GM19328 (cell line): Measurements from ENCODE around the gene PRKCH.
"Not testable (repeated sequence)": the region's sequence is repeated elsewhere in the genome, so short reads cannot be mapped to it uniquely, and the experiment has no call there.

Experiments used
- ATAC-seq: cut with Tn5 transposase; IDR thresholded peaks from one replicate; pipeline ENCODE4 v1.9.1; 2021; ENCODE audit warnings: mild to moderate bottlenecking, moderate library complexity; ENCODE audit not compliant: unreplicated experiment

The PRKCH gene

DNA sequence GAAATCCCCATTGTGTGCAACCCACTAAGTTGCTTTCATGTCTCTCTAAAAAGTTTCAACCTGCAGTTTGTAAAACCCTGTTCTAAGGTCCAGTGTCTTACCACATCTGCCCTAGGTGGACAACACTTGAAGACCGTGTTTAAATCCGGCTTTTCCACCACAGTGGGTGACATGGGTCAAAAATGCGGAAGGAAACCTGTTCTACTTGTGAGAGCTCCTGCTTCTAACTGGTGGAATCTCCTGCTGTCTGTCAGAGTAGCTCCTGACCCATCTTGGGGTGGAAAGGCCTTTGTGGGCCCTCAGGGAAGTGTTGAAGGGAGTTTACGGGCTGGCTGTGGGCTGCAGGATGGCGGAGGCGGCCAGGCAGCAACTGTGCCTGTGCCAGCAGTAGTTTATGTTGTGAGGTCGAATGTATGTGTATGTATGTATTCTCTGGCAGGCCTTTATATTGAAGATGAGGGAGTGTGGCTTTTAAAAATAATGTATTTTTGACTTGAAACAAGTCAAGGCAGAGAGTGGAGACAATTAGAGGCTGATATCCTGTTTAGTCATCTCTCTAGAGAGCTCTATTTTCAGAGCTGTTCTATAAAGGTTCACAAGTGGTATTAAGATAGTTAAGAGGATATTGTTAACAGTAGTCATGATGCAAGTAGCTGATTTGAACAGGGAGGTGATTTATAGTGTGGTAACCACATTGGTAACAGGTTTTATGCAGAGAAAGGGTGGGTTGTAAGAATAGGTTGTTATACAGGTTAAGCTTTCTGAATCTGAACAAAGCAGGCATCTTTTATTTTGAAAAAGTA is 67.0 kb downstream of the PRKCH start:
- ATAC-seq = peak; percentile 74

DNA sequence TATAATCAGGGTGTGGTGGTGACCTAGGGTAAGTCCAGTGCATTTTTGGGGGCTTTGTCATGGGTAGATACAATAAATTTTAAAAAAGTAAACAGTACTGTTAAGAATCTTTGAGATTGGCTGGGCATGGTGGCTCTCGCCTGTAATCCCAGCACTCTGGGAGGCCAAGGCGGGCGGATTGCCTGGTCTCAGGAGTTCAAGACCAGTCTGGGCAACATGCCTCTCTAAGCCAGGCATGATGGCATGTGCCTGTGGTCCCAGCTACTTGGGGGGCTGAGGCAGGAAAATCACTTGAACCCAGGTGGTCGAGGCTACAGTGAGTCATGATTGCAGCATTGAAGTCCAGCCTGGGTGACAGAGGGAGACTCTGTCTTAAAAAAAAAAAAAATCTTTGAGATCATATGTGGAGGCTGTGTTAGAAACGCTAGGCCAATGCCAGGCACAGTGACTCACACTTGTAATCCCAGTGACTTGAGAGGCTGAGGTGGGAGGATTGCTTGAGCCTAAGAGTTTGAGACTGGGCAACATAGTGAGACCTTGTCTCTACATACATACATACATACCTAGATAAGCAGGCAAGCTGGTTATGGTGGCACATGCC is 67.7 kb downstream of the PRKCH start:
- ATAC-seq = no peak

DNA sequence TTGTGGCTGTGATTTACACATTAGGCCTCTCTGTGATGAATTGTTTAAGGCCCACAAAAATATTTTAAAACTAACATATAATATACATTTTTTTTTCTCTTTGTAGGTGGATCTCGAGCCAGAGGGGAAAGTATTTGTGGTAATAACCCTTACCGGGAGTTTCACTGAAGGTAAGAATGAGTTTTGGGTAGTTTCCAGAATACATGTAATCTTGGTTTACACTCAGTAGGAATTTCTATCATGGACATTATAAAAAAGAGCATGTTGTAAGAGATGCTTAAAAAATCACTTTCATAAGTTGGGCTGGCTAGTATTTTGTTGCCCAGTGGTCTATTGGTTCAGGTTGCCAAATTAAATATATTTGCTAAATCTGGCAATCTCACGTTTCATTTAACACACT is 69.7 kb downstream of the PRKCH start:
- no peak for ATAC-seq

DNA sequence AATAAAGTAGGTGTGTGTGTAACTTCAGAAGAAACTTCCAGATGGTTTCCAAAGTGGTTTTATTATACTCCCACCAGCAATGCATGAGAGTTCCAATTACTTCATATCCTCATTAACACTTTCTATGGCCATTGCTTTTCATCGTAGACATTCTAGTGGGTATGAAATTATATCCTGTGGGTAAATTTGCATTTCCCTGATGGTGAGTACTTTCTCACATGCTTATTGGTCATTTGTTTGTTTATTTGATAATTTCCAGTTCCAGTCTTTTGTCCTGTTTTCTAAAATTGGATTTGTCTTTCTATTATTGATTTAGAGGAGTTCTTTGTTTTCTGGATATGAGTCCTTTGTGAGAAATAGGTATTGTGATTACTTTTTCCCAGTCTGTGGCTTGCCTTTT is 70.9 kb downstream of the PRKCH start:
- ATAC-seq = no peak

DNA sequence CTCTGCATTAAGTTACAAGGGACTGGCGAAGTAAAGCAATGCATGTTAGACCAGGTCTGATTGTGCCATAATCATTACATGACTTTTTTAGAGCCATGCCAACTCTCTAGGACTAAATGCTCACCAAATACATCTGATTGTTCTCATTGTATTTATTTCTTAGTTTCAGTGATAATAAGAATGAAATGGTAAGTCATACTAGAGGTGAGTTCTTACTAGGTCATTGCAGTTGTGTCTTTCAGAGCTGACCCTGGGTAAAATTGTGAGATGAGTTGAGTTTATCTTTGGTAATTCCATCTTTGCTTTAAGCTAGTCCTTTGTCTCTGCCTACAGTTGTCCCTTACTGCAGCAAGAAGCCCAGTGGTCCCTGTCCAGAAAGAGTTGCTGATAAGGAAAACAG is 73.2 kb downstream of the PRKCH start:
- no peak for ATAC-seq

DNA sequence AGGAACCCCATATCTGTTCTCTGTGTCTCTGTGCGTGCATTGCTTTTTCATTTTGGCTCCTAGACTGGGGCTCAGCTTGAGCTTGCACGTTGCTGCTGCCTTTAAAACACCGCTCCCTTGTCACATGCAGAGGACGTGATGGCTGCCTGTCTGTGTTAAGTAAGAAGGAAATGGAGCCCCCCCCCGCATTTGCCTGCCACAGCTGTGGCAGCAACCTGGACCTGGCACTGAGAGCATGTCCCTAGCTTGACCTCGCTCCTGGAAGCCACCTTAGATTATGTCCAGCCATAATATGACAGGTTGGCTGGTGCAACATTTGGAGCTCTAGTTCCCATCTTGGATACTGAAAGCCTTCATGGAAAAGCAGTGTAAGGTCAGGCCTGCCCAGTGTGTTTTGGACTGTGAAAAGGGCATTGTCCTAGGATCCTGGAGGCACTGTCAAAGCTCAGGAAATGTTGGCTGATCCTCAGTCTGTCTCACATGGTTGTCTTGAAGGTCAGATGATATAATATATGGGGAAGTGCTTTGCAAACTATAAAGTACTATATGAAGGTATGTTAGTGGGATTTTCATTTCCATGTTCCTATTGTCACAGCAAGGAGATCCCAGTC is 73.8 kb downstream of the PRKCH start:
- no peak for ATAC-seq

DNA sequence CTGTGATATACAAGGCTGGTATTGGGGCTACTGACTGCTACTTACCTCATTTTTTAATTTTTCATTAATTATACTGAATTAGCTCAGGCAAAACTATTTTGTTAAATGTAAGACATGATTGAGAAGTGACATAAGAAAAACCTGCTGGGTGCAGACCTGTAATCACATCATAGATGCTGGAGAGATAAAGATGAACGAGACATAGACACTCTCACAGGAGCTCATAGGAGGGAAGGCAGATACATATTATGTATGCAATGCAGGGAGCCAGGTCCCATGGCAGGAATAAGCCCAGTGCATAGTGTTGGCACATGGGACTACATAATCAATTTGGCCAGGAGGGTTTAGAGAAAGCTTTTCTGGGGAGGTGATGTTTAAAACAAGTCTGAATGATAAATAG is 74.9 kb downstream of the PRKCH start:
- ATAC-seq = no peak

DNA sequence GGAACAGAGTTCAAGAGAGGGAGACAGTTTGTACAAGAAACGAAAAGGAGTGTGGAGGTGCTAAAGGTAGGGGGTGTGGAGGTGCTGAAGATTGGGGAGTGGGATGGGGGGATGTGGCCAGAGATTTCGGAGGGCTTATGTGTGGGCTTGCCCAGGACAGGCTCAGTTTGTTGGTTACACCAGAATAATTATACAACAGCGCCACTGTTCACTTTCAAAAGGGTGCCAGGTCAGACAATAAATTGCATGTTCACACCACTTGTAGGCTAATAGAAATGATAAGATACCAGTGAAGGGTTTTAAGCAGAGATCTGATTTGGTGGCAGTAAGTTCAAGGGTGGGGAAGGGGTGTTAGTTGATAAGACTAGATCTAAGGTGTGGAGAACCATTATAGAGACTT is 75.3 kb downstream of the PRKCH start:
- no peak for ATAC-seq

DNA sequence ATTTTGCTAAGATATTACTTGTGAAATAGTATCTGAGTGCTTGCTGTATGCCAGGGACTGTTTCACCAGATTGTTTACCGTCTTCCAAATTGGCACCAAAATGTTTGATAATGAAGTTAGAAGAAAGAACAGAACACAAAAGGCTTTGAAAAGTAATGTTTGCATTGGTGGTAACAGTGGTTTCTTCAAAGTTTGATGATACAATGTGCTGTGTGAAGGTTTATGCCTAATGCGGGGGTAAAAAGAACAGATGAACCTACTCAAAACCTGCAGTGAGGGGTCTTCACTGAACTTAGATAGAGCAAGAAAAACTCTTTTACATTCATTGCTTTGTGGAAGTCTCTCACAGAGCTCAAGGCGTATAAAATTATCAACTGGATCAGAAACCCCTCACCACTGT is 76.2 kb downstream of the PRKCH start:
- ATAC-seq = no peak

DNA sequence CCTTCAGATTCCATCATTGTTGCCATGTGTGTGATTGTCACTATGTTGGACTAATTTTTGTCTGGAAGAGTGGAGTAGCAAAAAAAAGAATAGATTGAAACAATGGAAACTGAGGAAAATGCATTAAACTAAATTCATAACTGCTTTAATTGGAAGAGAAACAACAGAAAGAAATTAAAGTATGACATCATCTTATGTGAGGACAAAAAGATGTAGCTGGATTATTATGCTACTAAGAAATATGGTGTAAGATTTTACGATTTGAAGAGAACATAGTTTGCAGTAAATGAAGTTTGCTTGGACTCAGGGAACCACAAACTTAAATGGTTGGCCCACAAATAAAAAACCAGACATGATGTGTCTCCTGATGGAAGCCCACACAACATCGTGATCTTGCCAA is 76.8 kb downstream of the PRKCH start:
- ATAC-seq = no peak

DNA sequence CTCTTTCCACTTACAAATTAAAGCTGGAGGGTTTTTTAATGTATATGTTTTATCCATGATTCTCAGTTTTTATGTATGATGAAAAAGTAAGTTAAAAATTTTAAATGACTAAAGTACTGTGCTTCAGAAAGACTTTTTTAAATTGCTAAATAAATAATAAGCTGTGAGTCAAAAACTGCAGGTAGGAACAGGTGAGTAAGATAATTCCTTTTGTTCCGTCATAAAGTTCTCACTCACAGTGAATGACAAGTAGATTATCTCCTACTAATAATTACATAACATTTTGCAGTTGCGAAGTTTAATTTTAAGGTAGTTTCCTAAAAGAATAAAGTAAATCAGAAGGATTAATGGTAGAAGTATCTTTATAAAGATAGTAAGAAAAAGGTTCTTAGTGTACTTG is 78.0 kb downstream of the PRKCH start:
- ATAC-seq = no peak

DNA sequence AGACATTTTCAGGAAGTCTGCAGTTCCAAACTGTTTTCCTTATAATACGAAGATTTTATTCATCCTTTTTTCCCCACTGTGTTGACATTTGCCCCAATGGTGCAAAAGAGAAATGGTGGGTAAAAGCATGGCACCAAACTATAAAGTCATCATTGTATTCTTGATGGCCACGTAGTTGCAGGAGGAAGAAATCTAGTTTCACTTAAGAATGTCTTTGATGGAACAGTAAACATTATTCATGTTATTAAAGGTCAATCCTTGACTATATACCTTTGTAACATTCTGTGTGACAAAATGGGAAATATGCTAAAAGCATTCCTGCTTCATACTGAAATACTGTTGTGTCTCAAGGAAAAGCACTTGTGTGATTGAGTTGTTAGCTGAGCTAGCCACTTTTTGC is 80.1 kb downstream of the PRKCH start:
- no peak for ATAC-seq

DNA sequence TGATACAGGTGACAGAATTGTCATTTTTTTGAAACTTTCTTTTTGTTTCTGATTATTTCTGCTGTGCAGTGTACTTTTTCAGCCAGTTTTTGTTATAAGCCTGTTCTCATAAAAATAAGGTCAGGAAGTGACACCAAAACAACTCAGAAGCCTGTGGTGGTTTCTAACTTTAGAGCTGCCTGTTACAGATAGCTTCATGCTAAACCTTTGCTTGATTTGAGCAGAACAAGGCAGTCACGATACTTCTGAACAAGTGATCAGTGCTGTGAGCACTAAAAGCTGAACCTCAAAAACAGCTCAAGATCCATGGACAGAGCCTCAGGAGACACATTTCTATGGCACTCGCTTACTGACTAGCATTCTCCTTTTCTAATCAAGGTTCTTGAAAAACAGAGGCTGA is 82.0 kb downstream of the PRKCH start:
- no peak for ATAC-seq

DNA sequence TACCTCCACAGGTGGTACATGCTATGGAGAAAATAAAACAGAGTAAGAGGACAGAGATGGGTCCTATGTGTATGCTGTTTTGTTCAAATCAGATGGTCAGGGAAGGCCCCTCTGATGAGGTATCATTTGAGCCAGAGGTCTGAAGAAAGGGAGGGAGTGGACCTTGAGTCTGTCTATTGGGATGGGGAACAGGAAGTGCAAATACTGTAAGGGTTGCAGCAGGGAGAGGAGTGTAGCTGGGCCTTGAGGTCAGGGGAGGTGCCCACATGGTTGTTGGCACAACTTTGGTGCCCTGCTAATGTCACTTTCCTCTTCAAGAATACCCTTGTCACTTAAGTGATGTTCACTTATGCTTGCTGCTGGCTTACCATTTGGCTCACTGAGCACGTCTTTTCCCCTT is 83.3 kb downstream of the PRKCH start:
- ATAC-seq = no peak

DNA sequence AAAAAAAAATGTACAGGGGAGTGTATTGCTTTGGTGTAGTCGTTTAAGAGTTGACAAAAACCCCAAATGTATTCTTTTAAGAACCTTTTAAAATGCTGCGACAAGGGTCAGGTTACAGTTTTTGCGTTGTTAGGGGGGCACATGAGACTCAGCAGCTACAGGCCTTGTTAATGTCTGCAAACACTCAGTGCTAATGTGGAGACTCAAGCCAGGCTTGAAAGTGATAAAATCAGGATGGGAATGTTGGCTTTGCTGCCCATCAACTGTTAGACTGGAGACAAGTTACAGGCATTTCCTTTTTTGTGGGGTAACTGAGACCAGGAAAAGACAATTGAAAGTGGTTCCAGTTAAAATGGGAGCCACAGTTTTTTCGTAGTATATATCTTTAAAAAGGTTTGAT is 84.8 kb downstream of the PRKCH start:
- no peak for ATAC-seq

DNA sequence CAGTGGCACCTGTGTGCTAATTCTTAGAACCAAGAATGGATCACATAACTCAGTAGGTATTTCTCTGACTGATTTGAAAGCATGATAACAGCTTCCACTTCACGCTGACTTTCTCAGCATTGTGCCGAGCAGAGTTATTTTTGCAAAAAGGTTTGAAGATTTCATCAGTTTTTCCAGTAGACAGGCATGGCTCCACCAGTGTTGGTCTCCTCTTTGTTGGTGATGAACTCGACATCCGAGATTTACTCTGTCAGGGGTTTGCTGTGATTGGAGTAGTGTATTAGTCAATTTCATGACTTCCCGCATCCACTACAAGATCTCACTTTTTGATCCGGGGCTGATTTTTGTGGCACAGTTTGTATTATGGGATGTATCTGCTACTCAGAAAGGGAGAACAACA is 85.3 kb downstream of the PRKCH start:
- ATAC-seq = no peak

DNA sequence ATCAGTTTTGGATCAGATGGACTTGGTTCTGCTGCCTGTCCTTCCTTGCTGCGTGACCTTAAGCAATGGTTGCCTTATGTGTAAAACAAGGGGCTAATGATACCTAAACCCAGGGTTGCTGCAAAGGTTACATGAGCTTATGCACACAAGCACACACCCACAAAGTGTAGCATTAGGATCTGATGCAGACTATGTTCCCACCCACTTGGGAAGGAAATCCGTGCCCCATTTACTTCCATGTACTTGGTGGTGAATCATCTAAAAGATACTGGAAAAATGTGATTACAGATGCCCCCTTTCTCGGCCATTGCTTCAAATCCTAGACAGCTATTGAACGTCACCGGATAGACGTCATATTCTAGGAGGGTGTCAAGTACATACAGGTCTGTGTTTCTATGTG is 87.1 kb downstream of the PRKCH start:
- ATAC-seq = no peak

DNA sequence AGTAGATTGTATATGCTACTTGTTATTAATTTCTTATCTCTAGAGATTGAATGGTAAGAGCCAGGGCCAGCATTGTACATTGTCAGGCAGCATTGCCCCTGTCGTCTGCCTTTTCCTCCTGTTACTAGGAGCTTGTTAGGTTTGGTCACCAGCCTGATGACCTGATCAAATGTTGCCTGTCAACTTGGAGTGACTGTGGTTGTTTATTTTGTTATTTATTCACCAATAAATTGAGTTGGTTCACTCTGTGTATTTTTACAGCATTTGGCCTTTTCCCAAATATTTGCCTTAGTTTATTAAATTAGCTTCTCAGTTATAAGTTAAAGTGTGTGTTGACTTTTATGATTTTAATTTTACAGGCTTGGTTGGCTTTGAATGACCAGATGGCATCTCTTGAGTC is 88.4 kb downstream of the PRKCH start:
- ATAC-seq = no peak

DNA sequence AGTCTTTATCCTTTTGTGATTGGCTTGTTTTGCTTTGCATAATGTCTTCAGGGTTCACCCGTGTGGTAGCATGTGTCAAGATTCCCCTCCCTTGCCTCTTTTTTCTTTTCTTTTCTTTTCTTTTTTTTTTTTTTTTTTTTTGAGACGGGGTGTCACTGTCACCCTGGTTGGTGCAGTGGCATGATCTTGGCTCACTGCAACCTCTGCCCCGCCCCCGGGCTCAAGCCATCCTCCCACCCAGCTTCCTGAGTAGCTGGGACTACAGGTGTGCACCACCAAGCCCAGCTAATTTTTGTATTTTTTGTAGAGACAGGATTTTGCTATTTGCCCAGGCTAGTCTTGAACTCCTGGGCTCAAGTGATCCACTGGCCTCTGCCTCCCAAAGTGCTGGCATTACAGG is 94.6 kb downstream of the PRKCH start:
- ATAC-seq = not testable (repeated sequence)

DNA sequence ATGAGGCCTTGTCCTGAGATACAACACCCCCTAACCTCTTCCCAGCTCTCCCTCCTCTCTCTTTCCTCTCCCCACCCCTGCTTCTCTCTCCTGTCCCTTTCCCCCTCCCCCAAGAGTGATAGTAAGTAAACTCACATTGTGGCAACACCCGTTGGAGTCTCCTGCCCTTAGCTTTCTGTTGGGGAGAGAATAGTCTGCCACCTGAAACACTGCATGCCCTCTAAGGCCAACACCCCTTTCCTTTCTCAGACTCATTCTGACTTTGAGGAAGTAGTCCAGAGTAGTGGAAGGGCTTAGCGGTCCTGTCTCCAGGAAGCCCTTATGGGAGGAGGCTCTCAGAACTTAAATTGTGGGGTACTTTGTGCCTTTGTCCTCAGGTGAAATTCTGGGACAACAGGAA is 95.2 kb downstream of the PRKCH start:
- no peak for ATAC-seq

DNA sequence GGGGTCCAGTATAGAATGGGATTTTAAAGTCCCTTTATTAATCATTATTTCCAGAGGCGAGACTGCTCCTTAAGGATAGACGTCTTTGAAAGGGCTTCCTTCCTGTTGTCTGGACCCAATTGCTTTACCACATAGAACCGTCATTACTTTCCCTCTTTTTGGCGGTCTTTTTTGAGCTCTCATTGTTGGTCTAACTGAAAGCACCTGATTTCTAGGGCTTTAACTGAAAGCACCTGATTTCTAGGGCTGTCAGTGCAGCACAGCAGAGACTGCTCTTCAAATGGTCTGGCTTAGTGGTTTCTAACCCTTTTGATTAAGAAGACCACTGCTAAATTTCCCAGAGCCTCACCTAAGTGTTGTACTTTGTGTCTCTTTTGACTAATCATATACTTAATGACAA is 95.8 kb downstream of the PRKCH start:
- no peak for ATAC-seq

DNA sequence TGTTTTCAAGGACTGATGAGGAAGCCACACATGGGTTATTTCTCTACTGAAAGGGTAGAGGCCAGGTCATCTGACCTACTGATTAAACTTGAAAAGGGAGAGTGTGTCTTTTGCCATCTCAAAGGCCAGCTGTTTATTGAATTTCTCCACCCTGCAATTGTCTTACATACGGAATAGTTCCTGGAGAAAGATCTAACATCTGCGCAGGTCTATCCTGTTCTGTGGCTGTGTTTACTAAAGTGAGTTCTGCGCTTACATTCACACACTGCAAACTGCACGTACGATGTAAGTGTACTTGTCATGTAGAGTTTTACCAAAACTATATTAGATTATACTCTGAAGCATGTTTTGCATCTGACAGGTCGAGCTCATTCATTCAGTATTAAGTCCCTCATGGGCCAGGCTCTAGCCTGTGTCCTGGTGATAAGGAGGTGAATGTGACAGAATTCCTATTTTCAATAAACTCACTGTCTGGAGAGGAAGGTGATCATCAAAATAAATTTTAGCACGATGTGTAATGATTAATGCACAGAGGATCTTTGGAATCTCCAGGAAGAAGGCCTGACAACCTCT is 96.6 kb downstream of the PRKCH start:
- ATAC-seq = no peak
